Iris pigment epithelial cell (primary cell): ENCODE measurements around the gene NDEL1.
"Not testable (repeated sequence)": the region's sequence is repeated elsewhere in the genome, so short reads cannot be mapped to it uniquely, and the experiment has no call there.

Source experiments
- DNase-seq: peaks from one replicate; pipeline ENCODE4 v3.0.0-alpha.2; 2011; ENCODE audit warnings: low read depth

NDEL1 gene, protein sequence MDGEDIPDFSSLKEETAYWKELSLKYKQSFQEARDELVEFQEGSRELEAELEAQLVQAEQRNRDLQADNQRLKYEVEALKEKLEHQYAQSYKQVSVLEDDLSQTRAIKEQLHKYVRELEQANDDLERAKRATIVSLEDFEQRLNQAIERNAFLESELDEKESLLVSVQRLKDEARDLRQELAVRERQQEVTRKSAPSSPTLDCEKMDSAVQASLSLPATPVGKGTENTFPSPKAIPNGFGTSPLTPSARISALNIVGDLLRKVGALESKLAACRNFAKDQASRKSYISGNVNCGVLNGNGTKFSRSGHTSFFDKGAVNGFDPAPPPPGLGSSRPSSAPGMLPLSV

DNA sequence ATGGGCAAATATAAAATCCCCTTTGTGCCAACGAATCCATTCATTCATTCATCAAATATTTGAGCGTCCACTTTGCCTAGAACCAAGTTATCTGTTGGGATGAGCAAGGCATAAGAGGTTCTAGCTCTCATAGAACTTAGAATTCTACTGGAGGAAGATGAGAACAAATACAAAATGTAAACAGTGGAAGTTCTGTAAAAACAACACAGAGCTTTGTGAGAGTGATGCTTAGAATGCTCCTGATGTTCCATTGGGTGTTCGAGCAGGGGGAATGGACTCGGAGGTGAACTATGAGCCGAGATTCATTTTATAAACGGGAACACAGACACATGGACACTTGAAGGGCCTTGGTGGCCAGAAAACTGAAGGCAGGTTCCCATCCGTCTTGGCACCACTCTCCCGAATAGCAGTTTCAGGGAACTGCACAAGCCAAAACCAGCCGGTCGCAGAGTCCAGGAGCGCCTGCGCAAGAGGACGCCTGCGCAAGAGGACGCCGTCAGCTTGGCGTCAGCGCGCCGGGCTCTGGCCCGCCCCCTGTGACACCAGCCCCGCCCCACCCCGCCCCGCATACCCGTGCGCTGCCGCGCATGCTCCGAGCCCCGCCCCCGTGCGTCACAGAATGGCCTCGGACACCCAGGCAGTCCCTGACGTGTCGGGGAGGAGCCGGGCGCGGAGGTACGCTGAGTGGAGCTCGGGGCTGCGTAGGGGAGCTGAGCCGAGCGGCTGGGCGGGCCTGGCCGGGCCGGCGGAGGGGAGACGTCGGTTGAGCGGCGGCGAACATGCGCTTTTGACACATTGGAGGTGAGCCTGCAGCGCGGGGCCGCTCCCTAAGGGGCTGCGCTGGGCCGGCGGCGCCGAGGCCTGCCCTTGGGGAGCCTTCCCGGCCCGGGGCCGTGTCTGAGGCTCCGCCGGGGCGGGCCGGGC, at the start of gene NDEL1:
Gene NDEL1, plus strand, starts transcription at position 640 of the 924 bp plus-strand sequence. CDS start 8,388 bp downstream, outside the sequence.
- peak; percentile 98 for DNase-seq

DNA sequence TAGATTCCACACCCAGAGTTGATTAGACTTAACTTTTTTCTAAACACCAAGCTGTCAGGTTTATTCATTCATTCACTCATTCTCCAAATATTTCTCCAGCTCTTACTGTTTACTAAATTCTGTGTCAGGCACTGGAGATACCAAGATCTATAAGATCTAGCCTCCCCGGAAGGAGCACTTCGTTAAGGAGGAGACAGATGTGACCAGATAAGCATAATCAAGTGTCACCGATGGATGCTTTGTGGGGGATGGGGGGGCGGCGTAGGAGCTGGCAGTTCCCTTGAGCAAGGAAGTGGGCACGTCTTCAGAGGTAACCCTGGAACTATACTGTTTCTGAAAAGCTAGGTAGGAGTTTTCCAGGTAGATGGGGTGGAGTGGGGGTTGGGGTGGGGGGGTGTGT, 48.8 kb upstream of the NDEL1 start:
- no peak for DNase-seq

- no peak for DNase-seq
These were observed 47.6 kb upstream of the NDEL1 start for GRCh38 chr17:8387914-8388651.

- no peak for DNase-seq
These were observed 44.0 kb upstream of the NDEL1 start for GRCh38 chr17:8391711-8392110.

DNA sequence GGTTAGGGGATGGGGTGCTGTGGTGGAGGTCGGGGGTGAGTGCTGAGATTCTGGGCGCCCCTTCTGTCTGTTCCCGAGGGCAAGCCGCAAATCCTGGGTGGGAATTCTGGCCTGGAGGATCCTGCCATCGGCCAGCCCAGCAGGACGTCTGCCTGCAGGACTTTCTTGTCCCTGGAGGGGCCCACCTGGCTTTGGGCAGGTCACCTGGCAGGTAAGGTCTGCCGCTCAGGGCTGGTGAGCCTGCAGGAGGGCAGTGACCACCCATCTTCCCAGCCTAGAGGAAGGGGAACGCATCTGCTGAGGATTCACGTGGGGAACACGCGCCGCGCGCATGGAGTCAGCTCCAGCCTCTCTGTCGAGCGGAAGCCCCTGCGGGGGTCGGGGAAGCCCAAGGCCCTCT, 43.4 kb upstream of the NDEL1 start:
- no peak for DNase-seq

DNA sequence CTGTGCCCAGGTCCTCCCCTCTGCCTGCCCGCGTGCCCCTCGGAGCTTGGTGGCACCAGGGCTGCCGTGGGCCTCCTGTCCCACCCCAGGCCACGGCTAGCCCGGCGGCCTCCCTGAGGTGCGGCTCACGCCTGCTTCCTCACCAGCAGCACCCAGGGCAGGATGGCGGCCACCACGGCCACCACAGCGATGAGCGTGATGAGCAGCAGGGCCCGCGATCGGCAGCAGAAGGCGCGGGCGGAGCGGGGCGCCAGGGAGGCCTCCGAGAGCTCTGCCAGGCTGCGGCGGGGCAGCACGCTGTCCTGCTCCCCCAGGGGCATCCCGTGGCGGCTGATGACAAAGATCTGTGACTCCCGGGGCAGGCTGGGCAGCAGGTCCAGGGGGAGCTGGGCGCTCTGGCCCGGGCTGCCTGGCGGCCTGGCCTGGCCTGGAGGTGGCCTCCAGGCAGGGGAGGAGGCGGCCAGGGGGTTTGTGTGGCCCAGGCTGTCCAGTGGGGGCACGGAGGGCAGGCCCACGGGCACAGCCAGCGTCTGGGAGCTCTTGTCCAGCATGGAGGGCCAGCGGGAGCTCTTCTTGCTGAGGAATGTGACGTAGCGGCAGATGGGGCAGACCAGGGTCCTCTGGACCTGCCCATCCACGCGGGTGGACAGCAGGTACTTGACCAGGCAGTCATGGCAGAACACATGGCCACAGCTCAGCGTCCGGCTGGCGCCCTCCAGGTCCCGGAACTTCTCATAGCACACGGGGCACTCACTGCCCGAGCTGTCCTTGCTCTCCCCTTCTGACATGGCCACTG, 42.8 kb upstream of the NDEL1 start:
- DNase-seq: no peak

DNA sequence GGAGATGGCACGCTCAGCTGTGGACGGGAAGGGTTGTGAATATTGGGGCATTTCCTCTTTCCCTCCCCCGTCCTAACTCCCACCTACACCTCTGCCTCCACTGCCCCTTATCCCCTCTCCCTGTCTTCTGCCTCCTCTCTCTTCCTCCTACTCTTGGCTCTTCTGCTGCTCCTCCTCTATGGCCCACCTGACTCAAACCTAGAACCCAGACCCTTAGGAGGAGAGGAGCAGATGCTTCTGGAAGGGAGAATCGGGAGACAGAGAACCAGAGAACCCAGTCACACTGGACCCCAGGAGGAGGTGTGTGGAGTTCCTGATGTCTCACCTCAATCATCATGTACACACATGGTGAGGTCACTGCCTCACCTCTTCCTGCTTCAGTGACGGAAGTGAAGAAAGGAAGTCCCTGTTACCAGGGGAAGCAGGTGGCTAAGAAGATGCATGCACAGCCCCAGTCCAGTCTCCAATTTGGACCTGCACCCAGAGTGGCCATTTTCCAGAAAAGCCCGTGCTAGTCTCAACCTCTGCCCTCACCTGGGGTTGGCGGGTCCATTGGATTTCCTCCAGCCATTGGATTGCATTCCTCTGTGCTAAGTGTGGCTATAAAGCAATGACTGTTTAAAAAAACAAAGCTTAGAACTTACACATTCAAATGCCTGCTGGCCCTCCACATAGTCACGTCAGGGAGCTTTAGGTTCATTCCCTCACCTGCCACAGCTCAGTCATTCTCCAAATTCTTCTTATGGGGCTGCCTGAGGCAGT, 42.0 kb upstream of the NDEL1 start:
- no peak for DNase-seq

DNA sequence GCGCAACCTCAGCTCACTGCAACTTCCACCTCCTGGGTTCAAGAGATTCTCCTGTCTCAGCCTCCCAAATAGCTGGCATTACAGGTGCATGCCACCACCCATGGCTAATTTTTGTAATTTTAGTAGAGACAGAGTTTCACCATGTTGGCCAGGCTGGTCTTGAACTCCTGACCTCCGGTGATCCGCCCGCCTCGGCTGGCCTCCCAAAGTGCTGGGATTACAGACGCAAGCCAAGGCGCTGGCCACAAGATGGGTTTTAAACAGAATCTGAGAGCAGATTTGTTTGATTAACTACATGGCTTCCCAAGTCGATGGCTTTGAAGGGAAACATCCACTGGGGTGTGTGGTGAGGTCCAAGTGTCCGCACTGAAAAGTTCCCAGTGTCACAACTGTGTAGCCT, 41.2 kb upstream of the NDEL1 start:
- DNase-seq: not testable (repeated sequence)

GRCh38 chr17:8397636-8398035, 38.0 kb upstream of the NDEL1 start, which contains the start of gene RNF222:
Gene RNF222, minus strand, starts transcription at chr17:8397827. Its CDS starts 4,366 bp downstream, at chr17:8393461.
- DNase-seq: no peak

GRCh38 chr17:8398980-8399379, 36.7 kb upstream of the NDEL1 start:
- no peak for DNase-seq

DNA sequence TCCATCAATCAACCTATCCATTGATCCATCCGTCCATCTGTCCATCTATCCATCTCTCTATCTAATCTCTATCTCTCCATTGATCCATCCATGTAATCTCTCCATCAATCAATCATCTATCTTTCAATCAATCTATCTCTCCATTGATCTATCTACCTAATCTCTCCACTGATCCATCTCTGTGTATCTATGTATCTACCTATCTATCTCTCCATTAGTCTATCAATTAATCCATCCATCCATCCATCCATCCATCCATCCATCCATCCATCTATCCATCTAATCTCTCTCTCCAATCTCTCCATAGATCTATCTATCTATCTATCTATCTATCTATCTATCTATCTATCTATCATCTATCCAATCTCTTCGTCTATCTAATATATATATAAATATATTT, 34.6 kb upstream of the NDEL1 start:
- DNase-seq: no peak

- no peak for DNase-seq
These were observed 32.7 kb upstream of the NDEL1 start for GRCh38 chr17:8402921-8403536.

DNA sequence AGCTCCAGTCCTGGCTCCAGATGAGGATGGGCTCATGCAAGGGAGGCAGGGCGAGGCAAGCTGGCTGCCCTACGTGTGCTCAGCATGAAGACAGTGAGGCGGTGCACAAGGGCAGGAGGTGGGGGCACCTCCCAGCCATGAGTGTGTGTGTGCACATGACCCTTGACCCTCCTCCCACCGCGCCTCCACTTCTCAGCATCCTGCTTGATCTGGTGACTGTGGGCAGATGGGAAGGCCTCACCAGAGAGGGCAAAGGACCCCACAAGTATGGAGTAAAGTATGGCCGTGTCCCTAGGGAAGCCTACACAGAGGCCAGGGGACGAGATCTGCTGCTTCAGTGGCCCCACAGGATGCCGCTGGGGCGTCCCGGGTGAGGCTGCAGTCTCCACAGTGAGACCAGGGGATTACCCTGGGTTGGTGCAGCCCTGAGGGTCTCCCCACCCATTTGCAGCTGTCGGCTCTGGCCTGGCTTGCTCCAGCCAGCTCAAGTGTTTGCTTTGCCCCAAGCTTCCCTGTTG, 30.1 kb upstream of the NDEL1 start:
- no peak for DNase-seq

GRCh38 chr17:8406174-8406573, 29.5 kb upstream of the NDEL1 start:
- no peak for DNase-seq

- DNase-seq: no peak
These were observed 27.3 kb upstream of the NDEL1 start for GRCh38 chr17:8408371-8408770.

GRCh38 chr17:8409966-8410882, 25.5 kb upstream of the NDEL1 start:
- DNase-seq: peak; percentile 76

DNA sequence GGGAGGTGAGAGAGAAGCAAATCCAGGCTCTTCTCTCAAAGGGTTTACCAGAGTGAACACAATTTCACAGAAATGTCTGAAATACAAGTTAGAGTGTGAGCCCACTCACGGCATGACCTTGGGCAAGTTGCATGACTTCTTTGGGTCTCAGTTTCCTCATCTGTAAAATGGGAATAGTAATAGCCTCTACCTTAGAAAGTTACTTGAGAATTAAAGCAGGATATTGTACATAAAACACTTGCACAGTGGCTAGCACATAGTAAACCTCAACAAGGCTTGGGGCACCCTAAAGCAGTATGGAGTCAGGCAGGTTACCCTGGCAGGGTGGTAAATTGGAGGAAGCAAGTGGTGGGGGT, 24.8 kb upstream of the NDEL1 start:
- DNase-seq: no peak

DNA sequence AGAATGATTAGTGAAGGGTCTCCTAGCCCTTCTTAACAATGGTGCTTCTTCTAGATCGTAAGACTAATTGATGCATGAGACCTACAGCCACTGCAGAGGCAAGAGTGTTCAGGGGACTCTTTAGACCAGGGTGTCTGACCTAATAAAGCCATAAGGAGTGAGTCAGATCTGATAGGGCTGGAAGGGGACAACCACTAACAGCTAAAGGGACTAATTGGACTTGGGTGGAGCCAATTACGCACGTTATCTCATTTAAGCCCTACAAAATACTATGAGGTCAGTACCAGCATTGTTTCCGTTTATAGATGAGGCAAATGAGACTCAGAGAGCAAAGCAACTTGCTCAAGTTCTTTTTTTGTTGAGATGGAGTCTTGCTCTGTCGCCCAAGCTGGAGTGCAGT, 23.6 kb upstream of the NDEL1 start:
- DNase-seq: no peak

DNA sequence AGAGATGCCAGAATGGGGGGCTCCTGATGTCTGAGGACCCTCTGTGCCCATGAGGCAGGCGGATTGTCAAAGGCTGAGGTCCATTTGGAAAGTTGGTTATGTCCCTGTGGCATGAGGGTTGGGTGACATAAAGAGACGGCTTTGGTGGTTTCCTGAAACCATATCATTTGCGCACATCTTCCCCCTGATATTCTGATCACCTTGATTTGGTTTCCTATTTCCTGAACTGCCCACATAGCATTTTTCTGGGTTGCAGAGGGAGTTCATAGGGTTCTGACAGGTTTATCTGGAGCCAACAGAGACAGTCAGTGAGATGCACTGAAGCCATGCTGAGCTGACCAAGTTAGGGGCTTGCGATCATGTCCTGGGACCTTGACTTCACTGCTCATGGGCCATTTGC, 22.4 kb upstream of the NDEL1 start:
- no peak for DNase-seq
